Skeletal muscle satellite cell (primary cell): Measurements from ENCODE around the gene KNCN.

Experiments used
- H3K27me3 ChIP-seq: 2 replicates; pipeline ENCODE4 v1.7.0; 2013; ENCODE audit warnings: low read length; ENCODE audit not compliant: control insufficient read depth, insufficient read depth
- H3K36me3 ChIP-seq: 2 replicates; pipeline ENCODE4 v1.7.0; 2013; ENCODE audit warnings: mild to moderate bottlenecking, control low read depth, low read length; ENCODE audit not compliant: insufficient read depth
- H3K4me1 ChIP-seq: 2 replicates; pipeline ENCODE4 v1.7.0; 2013; ENCODE audit warnings: low read length; ENCODE audit not compliant: control insufficient read depth, insufficient read depth
- H3K4me2 ChIP-seq: 2 replicates; pipeline ENCODE4 v1.7.0; 2013; ENCODE audit warnings: mild to moderate bottlenecking, low read length
- H3K4me3 ChIP-seq: 2 replicates; pipeline ENCODE4 v1.7.0; 2013; ENCODE audit warnings: low read length
- H3K9ac ChIP-seq: 2 replicates; pipeline ENCODE4 v1.7.0; 2013; ENCODE audit warnings: mild to moderate bottlenecking, low read depth, low read length, moderate library complexity
- H3K9me3 ChIP-seq: replicated peaks from 2 replicates; pipeline ENCODE4 v1.7.0; 2013; ENCODE audit warnings: mild to moderate bottlenecking, control low read depth, low read length

Gene KNCN

GRCh38 chr1:46510341-46510997 lies 41.0 kb downstream of the KNCN start:
- Histone ChIP-seq H3K4me2 (no peak overlapping the region), H3K36me3 (no peaks in the 10 kb centered on the region), H3K27me3 (peaks cover 16% of the 10 kb centered on the region), H3K9ac (no peak overlapping the region), H3K9me3 (no peaks in the 10 kb centered on the region), H3K4me3 (no peak overlapping the region), H3K4me1 (no peaks in the 10 kb centered on the region)

- Histone ChIP-seq H3K4me3 (no peak overlapping the region), H3K27me3 (peaks cover 10% of the 10 kb centered on the region), H3K9me3 (no peaks in the 10 kb centered on the region), H3K4me2 (no peak overlapping the region), H3K36me3 (no peaks in the 10 kb centered on the region), H3K9ac (no peak overlapping the region), H3K4me1 (no peaks in the 10 kb centered on the region)
Observed at GRCh38 chr1:46508757-46509156, 42.7 kb downstream of the KNCN start.

- peaks cover 22% of the 10 kb centered on the region for H3K27me3 ChIP-seq
Observed at GRCh38 chr1:46506470-46507219, 44.8 kb downstream of the KNCN start.

GRCh38 chr1:46503421-46503820 lies 48.0 kb downstream of the KNCN start:
- H3K9ac ChIP-seq, result no peak overlapping the region
- H3K36me3 ChIP-seq, result no peaks in the 10 kb centered on the region
- peaks cover 38% of the 10 kb centered on the region for H3K27me3 ChIP-seq
- no peaks in the 10 kb centered on the region for H3K4me1 ChIP-seq
- H3K9me3 ChIP-seq, result no peaks in the 10 kb centered on the region
- H3K4me2 ChIP-seq, result no peak overlapping the region
- no peak overlapping the region for H3K4me3 ChIP-seq

More at GRCh38 chr1:46506470-46507219, 44.8 kb downstream of the KNCN start:
- Histone ChIP-seq H3K4me1 (no peaks in the 10 kb centered on the region), H3K36me3 (no peaks in the 10 kb centered on the region), H3K9ac (no peak overlapping the region), H3K4me2 (no peak overlapping the region), H3K9me3 (no peaks in the 10 kb centered on the region), H3K4me3 (no peak overlapping the region)

GRCh38 chr1:46501528-46501927 lies 49.9 kb downstream of the KNCN start:
- peaks cover 55% of the 10 kb centered on the region for H3K27me3 ChIP-seq
- H3K4me2 ChIP-seq, result no peak overlapping the region
- no peaks in the 10 kb centered on the region for H3K4me1 ChIP-seq
- no peaks in the 10 kb centered on the region for H3K9me3 ChIP-seq
- H3K36me3 ChIP-seq, result no peaks in the 10 kb centered on the region
- H3K9ac ChIP-seq, result no peak overlapping the region
- no peak overlapping the region for H3K4me3 ChIP-seq

GRCh38 chr1:46497665-46498064 lies 53.8 kb downstream of the KNCN start:
- Histone ChIP-seq H3K4me3 (no peak overlapping the region), H3K9ac (no peak overlapping the region), H3K27me3 (peaks cover 79% of the 10 kb centered on the region), H3K36me3 (no peaks in the 10 kb centered on the region), H3K4me2 (no peak overlapping the region), H3K9me3 (no peaks in the 10 kb centered on the region), H3K4me1 (no peaks in the 10 kb centered on the region)

- Histone ChIP-seq H3K4me1 (no peaks in the 10 kb centered on the region), H3K27me3 (peaks cover 79% of the 10 kb centered on the region), H3K36me3 (no peaks in the 10 kb centered on the region), H3K9me3 (no peaks in the 10 kb centered on the region), H3K4me3 (no peak overlapping the region), H3K4me2 (no peak overlapping the region), H3K9ac (no peak overlapping the region)
Observed at GRCh38 chr1:46497020-46497419, 54.4 kb downstream of the KNCN start.

- peaks cover 80% of the 10 kb centered on the region for H3K27me3 ChIP-seq
- H3K4me1 ChIP-seq, result no peaks in the 10 kb centered on the region
- H3K9me3 ChIP-seq, result no peaks in the 10 kb centered on the region
- no peak overlapping the region for H3K4me2 ChIP-seq
- H3K9ac ChIP-seq, result no peak overlapping the region
- H3K4me3 ChIP-seq, result no peak overlapping the region
- no peaks in the 10 kb centered on the region for H3K36me3 ChIP-seq
Observed at GRCh38 chr1:46496505-46496904, 54.9 kb downstream of the KNCN start.

- H3K9me3 ChIP-seq, result no peaks in the 10 kb centered on the region
- peaks cover 85% of the 10 kb centered on the region for H3K27me3 ChIP-seq
- no peak overlapping the region for H3K9ac ChIP-seq
- no peaks in the 10 kb centered on the region for H3K4me1 ChIP-seq
- H3K36me3 ChIP-seq, result no peaks in the 10 kb centered on the region
- H3K4me2 ChIP-seq, result no peak overlapping the region
- no peak overlapping the region for H3K4me3 ChIP-seq
Observed at GRCh38 chr1:46495778-46496177, 55.7 kb downstream of the KNCN start.
